Activated naive CD8-positive, alpha-beta T cell treated with anti-CD3 and anti-CD28 coated beads, Interleukin-2, amount 50 U/mL, for 24 hours (primary cell): ENCODE data around the gene GCNT2.
A peak's percentile ranks its signal among the peaks of the same experiment; 100 is the strongest.
"Not testable (repeated sequence)": the region's sequence is repeated elsewhere in the genome, so short reads cannot be mapped to it uniquely, and the experiment has no call there.

Experiments used
- ATAC-seq: fragments of 150-1000 bp; cut with Tn5 transposase; one replicate; pipeline ENCODE4 v1.10.0; 2021
- DNase-seq: peaks from one replicate; pipeline ENCODE4 v3.0.0; 2021
- H3K27ac Mint-ChIP-seq: one replicate; pipeline ENCODE4 v1.8.0; 2021; ENCODE audit warnings: mild to moderate bottlenecking, mixed read lengths
- H3K27me3 Mint-ChIP-seq: one replicate; pipeline ENCODE4 v1.8.0; 2021; ENCODE audit warnings: mixed read lengths
- H3K36me3 Mint-ChIP-seq: one replicate; pipeline ENCODE4 v1.8.0; 2021; ENCODE audit warnings: low read depth, mixed read lengths
- H3K4me1 Mint-ChIP-seq: one replicate; pipeline ENCODE4 v1.8.0; 2021; ENCODE audit warnings: mixed read lengths
- H3K4me3 Mint-ChIP-seq: one replicate; pipeline ENCODE4 v1.8.0; 2021; ENCODE audit warnings: mild to moderate bottlenecking, moderate library complexity, mixed read lengths
- H3K9me3 Mint-ChIP-seq: one replicate; pipeline ENCODE4 v1.8.0; 2021; ENCODE audit warnings: mixed read lengths

Gene GCNT2

DNA sequence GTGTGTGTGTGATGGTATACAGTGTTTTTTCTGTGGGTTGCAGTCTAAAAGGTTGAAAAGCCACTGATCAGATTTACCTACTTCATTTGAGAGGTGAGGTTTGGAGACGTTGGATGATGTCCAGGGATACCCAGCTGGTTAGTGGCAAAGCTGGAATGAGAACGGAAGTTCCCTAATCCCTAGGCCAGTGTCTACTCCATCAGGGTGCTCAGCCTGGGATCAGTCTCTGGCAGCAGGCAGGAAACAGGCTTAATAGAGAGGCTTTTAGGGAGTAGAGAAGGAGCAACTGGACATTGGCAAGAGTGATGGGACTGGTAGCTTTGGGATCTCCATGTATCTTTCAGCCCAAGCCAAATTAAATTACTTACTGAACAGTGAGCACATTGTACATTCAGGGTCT, 92.6 kb downstream of the GCNT2 start:
- no peaks in the 10 kb centered on the region for H3K4me1 Mint-ChIP-seq

GRCh38 chr6:10615675-10616074, 94.5 kb downstream of the GCNT2 start:
- H3K4me3 Mint-ChIP-seq = no peak overlapping the region
- ATAC-seq (no peak), DNase-seq (no peak)
- H3K36me3 Mint-ChIP-seq = no peaks in the 10 kb centered on the region
- no peaks in the 10 kb centered on the region for H3K4me1 Mint-ChIP-seq
- no peaks in the 10 kb centered on the region for H3K9me3 Mint-ChIP-seq
- no peaks in the 10 kb centered on the region for H3K27me3 Mint-ChIP-seq
- no peak overlapping the region for H3K27ac Mint-ChIP-seq

More for the DNA sequence above, 92.6 kb downstream of the GCNT2 start:
- Mint-ChIP-seq H3K27ac (no peak overlapping the region), H3K36me3 (no peaks in the 10 kb centered on the region), H3K4me3 (no peak overlapping the region), H3K9me3 (peaks cover 9% of the 10 kb centered on the region), H3K27me3 (no peaks in the 10 kb centered on the region)
- ATAC-seq = no peak
- DNase-seq = no peak

DNA sequence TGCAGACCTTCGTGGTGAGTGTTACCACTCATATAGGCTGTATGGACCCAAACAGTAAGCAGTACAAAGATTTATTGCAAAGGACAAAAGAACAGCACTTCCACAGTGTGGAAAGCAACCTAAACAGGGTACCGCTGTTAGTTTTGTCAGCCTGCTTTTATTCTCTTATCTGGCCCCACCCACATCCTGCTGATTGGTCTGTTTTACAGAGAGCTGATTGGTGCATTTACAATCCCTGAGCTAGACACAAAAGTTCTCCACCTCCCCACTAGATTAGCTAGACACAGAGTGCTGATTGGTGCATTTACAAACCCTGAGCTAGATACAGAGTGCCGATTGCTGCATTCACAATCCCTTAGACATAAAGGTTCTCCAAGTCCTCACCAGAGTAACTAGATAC, 95.1 kb downstream of the GCNT2 start:
- H3K27me3 Mint-ChIP-seq, DNase-seq, ATAC-seq, H3K27ac Mint-ChIP-seq, H3K4me3 Mint-ChIP-seq, H3K36me3 Mint-ChIP-seq, H3K4me1 Mint-ChIP-seq, H3K9me3 Mint-ChIP-seq: not testable (repeated sequence)

DNA sequence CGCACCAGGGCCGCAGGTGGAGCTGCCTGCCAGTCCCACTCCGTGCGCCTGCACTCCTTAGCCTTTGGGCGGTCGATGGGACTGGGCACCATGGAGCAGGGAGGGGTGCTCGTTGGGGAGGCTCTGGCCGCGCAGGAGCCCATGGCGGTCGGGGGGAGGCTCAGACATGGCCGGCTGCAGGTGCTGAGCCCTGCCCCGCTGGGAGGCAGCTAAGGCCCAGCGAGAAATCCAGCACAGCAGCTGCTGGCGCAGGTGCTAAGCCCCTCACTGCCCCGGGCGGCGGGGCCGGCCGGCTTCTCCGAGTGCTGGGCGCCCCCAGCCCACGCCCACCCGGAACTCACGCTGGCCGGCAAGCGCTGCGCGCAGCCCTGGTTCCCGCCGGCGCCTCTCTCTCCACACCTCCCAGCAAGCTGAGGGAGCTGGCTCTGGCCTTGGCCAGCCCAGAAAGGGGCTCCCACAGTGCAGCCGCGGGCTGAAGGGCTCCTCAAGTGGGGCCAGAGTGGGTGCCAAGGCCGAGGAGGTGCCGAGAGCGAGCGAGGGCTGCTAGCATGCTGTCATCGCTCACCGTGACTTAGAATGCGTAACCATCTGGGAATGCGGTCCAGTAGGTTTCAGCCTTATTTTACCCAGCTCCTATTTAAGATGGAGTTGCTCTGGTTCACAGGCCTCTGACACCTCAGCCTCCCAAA, 96.0 kb downstream of the GCNT2 start:
- no peak for DNase-seq
- Mint-ChIP-seq H3K4me1 (no peaks in the 10 kb centered on the region), H3K4me3 (no peak overlapping the region), H3K27me3 (no peaks in the 10 kb centered on the region), H3K9me3 (no peaks in the 10 kb centered on the region), H3K36me3 (no peaks in the 10 kb centered on the region), H3K27ac (no peak overlapping the region)
- no peak for ATAC-seq

DNA sequence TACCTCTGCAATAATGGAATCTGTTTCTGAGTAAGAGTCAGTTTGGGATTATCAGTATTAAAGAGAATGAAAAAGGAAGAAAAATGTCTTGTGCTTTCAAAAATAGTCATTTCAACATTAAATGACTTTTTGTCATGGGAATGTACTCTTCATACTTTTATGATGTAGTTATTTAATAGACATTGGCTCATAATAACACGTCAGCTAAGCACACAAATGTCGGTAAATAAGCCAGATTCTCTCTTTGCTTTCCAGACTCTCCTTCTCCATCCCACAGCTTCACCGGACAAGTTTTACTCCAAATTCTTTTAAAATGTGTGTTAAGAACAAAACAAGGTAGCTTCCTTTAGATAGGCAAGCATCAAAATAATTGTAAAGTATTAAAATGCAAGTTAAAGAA, 97.3 kb downstream of the GCNT2 start:
- no peak for DNase-seq
- H3K27ac Mint-ChIP-seq = no peak overlapping the region
- no peaks in the 10 kb centered on the region for H3K9me3 Mint-ChIP-seq
- no peaks in the 10 kb centered on the region for H3K4me1 Mint-ChIP-seq
- no peak for ATAC-seq
- H3K4me3 Mint-ChIP-seq = no peak overlapping the region
- no peaks in the 10 kb centered on the region for H3K27me3 Mint-ChIP-seq
- H3K36me3 Mint-ChIP-seq = peaks cover 3% of the 10 kb centered on the region

- DNase-seq (no peak), ATAC-seq (no peak)
- Mint-ChIP-seq H3K9me3 (no peaks in the 10 kb centered on the region), H3K27me3 (no peaks in the 10 kb centered on the region), H3K36me3 (peaks cover 11% of the 10 kb centered on the region), H3K4me3 (no peak overlapping the region), H3K27ac (no peak overlapping the region), H3K4me1 (no peaks in the 10 kb centered on the region)
These were observed 100.1 kb downstream of the GCNT2 start for GRCh38 chr6:10621213-10621612.

GRCh38 chr6:10621847-10622246, 100.7 kb downstream of the GCNT2 start:
- H3K4me1 Mint-ChIP-seq = no peaks in the 10 kb centered on the region
- DNase-seq = no peak
- H3K27ac Mint-ChIP-seq = no peak overlapping the region
- no peak for ATAC-seq
- H3K36me3 Mint-ChIP-seq = peaks cover 11% of the 10 kb centered on the region
- no peaks in the 10 kb centered on the region for H3K9me3 Mint-ChIP-seq
- no peaks in the 10 kb centered on the region for H3K27me3 Mint-ChIP-seq
- no peak overlapping the region for H3K4me3 Mint-ChIP-seq

DNA sequence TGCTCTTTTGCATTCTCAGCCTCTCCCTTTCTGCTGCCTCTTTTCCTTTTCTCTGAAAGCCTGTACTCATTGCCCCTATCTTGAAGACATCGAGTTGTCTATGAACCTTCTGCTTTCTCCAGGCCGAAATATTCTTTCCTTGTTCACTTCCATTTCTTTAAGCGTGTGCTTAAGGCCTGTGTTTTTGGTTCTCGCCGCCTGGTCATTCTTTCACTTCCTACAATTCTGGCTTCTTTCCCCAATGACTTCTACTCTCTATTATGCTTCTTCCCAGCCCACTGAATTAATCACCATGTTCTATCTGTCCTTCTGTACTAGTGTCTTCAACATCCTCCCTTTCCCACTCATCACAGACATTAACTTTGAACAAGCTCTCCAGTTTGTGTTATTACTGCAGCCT, 103.7 kb downstream of the GCNT2 start:
- DNase-seq (no peak), ATAC-seq (no peak)
- H3K4me1 Mint-ChIP-seq = no peaks in the 10 kb centered on the region
- H3K4me3 Mint-ChIP-seq = no peak overlapping the region
- H3K27me3 Mint-ChIP-seq = no peaks in the 10 kb centered on the region
- no peaks in the 10 kb centered on the region for H3K9me3 Mint-ChIP-seq
- no peak overlapping the region for H3K27ac Mint-ChIP-seq
- H3K36me3 Mint-ChIP-seq = peaks cover 11% of the 10 kb centered on the region

- Mint-ChIP-seq H3K9me3 (no peaks in the 10 kb centered on the region), H3K27ac (peak overlapping the region; percentile 3), H3K27me3 (no peaks in the 10 kb centered on the region), H3K4me1 (no peaks in the 10 kb centered on the region), H3K36me3 (peaks cover 11% of the 10 kb centered on the region), H3K4me3 (no peak overlapping the region)
- no peak for DNase-seq
- ATAC-seq = no peak
These were observed 105.1 kb downstream of the GCNT2 start for GRCh38 chr6:10626154-10626741.

GRCh38 chr6:10627800-10628199, 106.6 kb downstream of the GCNT2 start:
- ATAC-seq (no peak), DNase-seq (no peak)
- Mint-ChIP-seq H3K9me3 (no peaks in the 10 kb centered on the region), H3K36me3 (peaks cover 10% of the 10 kb centered on the region), H3K4me3 (no peak overlapping the region), H3K27me3 (no peaks in the 10 kb centered on the region), H3K4me1 (no peaks in the 10 kb centered on the region), H3K27ac (no peak overlapping the region)

- Mint-ChIP-seq H3K27ac (no peak overlapping the region), H3K4me3 (no peak overlapping the region), H3K4me1 (peaks cover 6% of the 10 kb centered on the region), H3K36me3 (no peaks in the 10 kb centered on the region), H3K27me3 (no peaks in the 10 kb centered on the region), H3K9me3 (no peaks in the 10 kb centered on the region)
- DNase-seq = no peak
- ATAC-seq = no peak
These were observed 109.0 kb downstream of the GCNT2 start for GRCh38 chr6:10630178-10630577.

GRCh38 chr6:10633216-10633615, 112.1 kb downstream of the GCNT2 start:
- Mint-ChIP-seq H3K27ac (no peak overlapping the region), H3K9me3 (no peaks in the 10 kb centered on the region), H3K4me3 (no peak overlapping the region), H3K27me3 (peaks cover 5% of the 10 kb centered on the region), H3K4me1 (peaks cover 6% of the 10 kb centered on the region), H3K36me3 (no peaks in the 10 kb centered on the region)
- peak; percentile 7 for DNase-seq
- peak; percentile 99 for ATAC-seq

DNA sequence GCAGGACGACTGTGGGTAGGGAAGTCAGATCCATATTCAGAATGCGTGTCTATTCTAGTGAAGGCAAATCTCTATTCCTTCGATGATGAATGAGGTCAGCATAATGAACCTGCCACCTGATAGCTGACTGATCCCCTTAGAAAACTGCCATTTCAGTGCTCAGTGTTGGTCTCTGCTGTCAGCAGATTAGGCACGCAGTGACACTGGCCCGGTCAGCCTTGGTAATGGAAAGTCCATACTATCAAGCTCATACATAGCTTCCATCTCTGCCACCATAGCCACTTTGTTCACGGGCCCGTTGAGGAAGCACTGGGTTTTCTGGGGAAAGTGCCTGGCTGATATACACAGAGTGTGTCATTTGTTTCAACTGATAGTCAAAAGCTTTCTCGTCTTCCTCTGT, 119.3 kb downstream of the GCNT2 start:
- Mint-ChIP-seq H3K27ac (no peak overlapping the region), H3K27me3 (peaks cover 19% of the 10 kb centered on the region), H3K4me1 (peaks cover 18% of the 10 kb centered on the region), H3K4me3 (no peak overlapping the region), H3K36me3 (no peaks in the 10 kb centered on the region), H3K9me3 (no peaks in the 10 kb centered on the region)
- DNase-seq (no peak), ATAC-seq (no peak)

GRCh38 chr6:10641528-10641927, 120.4 kb downstream of the GCNT2 start:
- Mint-ChIP-seq H3K27me3 (peaks cover 21% of the 10 kb centered on the region), H3K27ac (no peak overlapping the region), H3K9me3 (no peaks in the 10 kb centered on the region)

DNA sequence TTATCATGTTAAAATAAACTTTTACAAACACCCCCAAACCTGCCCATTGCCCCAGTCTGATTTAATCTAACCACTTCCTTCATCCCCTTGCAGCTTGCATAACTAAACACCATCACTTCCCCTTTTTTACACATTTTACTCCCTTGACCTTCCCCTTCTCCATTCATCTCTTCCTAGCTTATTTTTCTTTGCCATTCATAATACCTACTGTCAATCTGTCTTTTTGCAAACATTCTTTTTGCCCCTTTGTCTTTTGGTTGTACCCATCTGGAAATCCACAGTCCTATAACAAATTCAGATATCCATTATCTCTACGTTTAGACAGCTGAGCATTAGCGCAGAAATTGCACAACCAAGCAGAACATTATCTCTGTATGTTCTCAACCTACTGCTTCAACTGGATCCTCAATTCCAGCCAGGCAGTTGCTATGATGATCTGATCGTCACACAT, 122.1 kb downstream of the GCNT2 start:
- DNase-seq (no peak), ATAC-seq (no peak)
- Mint-ChIP-seq H3K4me1 (peaks cover 18% of the 10 kb centered on the region), H3K27me3 (peaks cover 16% of the 10 kb centered on the region), H3K9me3 (no peaks in the 10 kb centered on the region), H3K4me3 (no peak overlapping the region), H3K36me3 (no peaks in the 10 kb centered on the region), H3K27ac (peak overlapping the region; percentile 34)

More at GRCh38 chr6:10641528-10641927, 120.4 kb downstream of the GCNT2 start:
- DNase-seq (no peak), ATAC-seq (no peak)
- H3K4me1 Mint-ChIP-seq = peaks cover 18% of the 10 kb centered on the region
- no peak overlapping the region for H3K4me3 Mint-ChIP-seq
- no peaks in the 10 kb centered on the region for H3K36me3 Mint-ChIP-seq
